Gastrocnemius medialis (tissue), 4 donors: ENCODE results near the gene DIP2C. TPM values are rescaled to one million over a fixed set of nuclear protein-coding genes. Genes with fewer than 3 reads are reported as not detected.

Experiments
- ATAC-seq, 2 donors: fragments of 150-250 bp; one replicate each; pipeline ENCODE4 v1.9.1; 2016
- DNase-seq, 2 donors: peaks; one replicate each; pipeline ENCODE4 v3.0.0-alpha.2; 2019
- H3K27ac ChIP-seq, 4 donors: fragments of 200-600 bp; sonication (generic); 1 replicate in 1 of 4; 2 replicates in 3 of 4; pipeline ENCODE4 v1.5.1; 2016 to 2018; ENCODE audit warnings: mild to moderate bottlenecking in 2 of 4, moderate library complexity in 1 of 4
- H3K27me3 ChIP-seq, 3 donors: fragments of 200-600 bp; sonication (generic) in 2 of 3; 1 replicate in 1 of 3; 2 replicates in 2 of 3; pipeline versions ENCODE4 v1.5.1 to v1.6.0; 2016 to 2019; ENCODE audit warnings: mild to moderate bottlenecking in 1 of 3, moderate library complexity in 1 of 3
- H3K36me3 ChIP-seq, 2 donors: fragments of 200-600 bp; sonication (generic) in 1 of 2; one replicate each; pipeline ENCODE4 v1.5.1; 2017 to 2018
- H3K4me1 ChIP-seq, 2 donors: fragments of 200-600 bp; sonication (generic) in 1 of 2; one replicate each; pipeline ENCODE4 v1.5.1; 2016 to 2017; ENCODE audit warnings: mild to moderate bottlenecking in 2 of 2
- H3K4me3 ChIP-seq, 4 donors: fragments of 200-600 bp; sonication (generic) in 3 of 4; 1 replicate in 1 of 4; 2 replicates in 3 of 4; pipeline ENCODE4 v1.5.1; 2016 to 2019; ENCODE audit warnings: mild to moderate bottlenecking in 2 of 4
- H3K9me3 ChIP-seq, 3 donors: fragments of 200-600 bp; sonication (generic) in 2 of 3; 1 replicate in 1 of 3; 2 replicates in 2 of 3; pipeline ENCODE4 v1.5.1; 2016 to 2019
- CTCF ChIP-seq, 5 experiments: fragments of 450-650 bp in 3 of 5; fragments of 200-600 bp in 2 of 5; sonication (generic) in 2 of 5; IDR thresholded peaks in 4 of 5; conservative IDR thresholded peaks in 1 of 5; 1 replicate in 4 of 5; 2 replicates in 1 of 5; pipeline ENCODE4 v1.5.1; 2016 to 2019; ENCODE audit warnings: antibody characterized with exemption in 5 of 5, mild to moderate bottlenecking in 3 of 5, moderate library complexity in 3 of 5
- POLR2A ChIP-seq, 2 donors: fragments of 450-650 bp; IDR thresholded peaks; one replicate each; pipeline ENCODE4 v1.6.1; 2017; ENCODE audit warnings: antibody characterized with exemption in 2 of 2, mild to moderate bottlenecking in 2 of 2, moderate library complexity in 2 of 2
- in situ Hi-C, 4 donors: fragments of 200-750 bp; cut with MboI; loops; one replicate each; pipeline versions ENCODE4 v1.15.0 to v1.8.0; 2017; ENCODE audit warnings: low sequenced_read_pairs in 4 of 4
- intact Hi-C: fragments of 100-400 bp; cut with DNase I; formaldehyde crosslinking; loops from one replicate; pipeline ENCODE4 v1.15.1; 2023; ENCODE audit warnings: low total_unique reads
- total RNA-seq, 4 donors: library from RNA; depleted of rRNA; stranded (reverse); fragments of >200 nt; gene quantifications; one replicate each; pipeline versions ENCODE4 v1.1.0 to v1.2.3, GENCODE V29; 2016

Gene DIP2C
- total RNA-seq, 4 donors from 2014 or later = 19.1 to 60.0 (median 30.2) TPM

- H3K4me3 ChIP-seq = no peak overlapping the region
- H3K4me1 ChIP-seq = peaks cover 59 to 63% of the 10 kb centered on the region in 2 donors
- ATAC-seq (no peak), DNase-seq (no peak)
- in situ Hi-C loops = no loop called here
- TF ChIP-seq CTCF (IDR thresholded peaks at IDR 0.05 in 4 of 5, conservative IDR thresholded peaks at IDR 0.05 in 1 of 5) = no peak
- TF ChIP-seq POLR2A (IDR thresholded peaks at IDR 0.05) = no peak
- H3K27me3 ChIP-seq = no peaks in the 10 kb centered on the region
- intact Hi-C loops = loop anchor here (2.0 to 10.0 kb wide), 4 partner anchors 37 to 421 kb away; partner anchors contain the start of gene IDI1
- no peaks in the 10 kb centered on the region for H3K9me3 ChIP-seq
- peak overlapping the region; percentile 87 to 92 (median 88) for H3K27ac ChIP-seq
- no peaks in the 10 kb centered on the region for H3K36me3 ChIP-seq
Measured at GRCh38 chr10:623477-624311, 65.8 kb downstream of the DIP2C start.

- ATAC-seq (no peak), DNase-seq (no peak)
- Histone ChIP-seq H3K4me1 (peaks cover 66 to 70% of the 10 kb centered on the region in 2 donors), H3K36me3 (no peaks in the 10 kb centered on the region), H3K27ac (peak overlapping the region; percentile 28 to 92 (median 74)), H3K27me3 (no peaks in the 10 kb centered on the region), H3K9me3 (no peaks in the 10 kb centered on the region), H3K4me3 (no peak overlapping the region)
- intact Hi-C loops (loop anchor here (10.0 kb wide), 2 partner anchors 252 to 422 kb away; partner anchors contain the start of gene IDI1), in situ Hi-C loops (no loop called here)
- TF ChIP-seq POLR2A (IDR thresholded peaks at IDR 0.05) = no peak
- no peak for TF ChIP-seq CTCF (IDR thresholded peaks at IDR 0.05 in 4 of 5, conservative IDR thresholded peaks at IDR 0.05 in 1 of 5)
Measured at GRCh38 chr10:623014-623413, 66.5 kb downstream of the DIP2C start.

DNA sequence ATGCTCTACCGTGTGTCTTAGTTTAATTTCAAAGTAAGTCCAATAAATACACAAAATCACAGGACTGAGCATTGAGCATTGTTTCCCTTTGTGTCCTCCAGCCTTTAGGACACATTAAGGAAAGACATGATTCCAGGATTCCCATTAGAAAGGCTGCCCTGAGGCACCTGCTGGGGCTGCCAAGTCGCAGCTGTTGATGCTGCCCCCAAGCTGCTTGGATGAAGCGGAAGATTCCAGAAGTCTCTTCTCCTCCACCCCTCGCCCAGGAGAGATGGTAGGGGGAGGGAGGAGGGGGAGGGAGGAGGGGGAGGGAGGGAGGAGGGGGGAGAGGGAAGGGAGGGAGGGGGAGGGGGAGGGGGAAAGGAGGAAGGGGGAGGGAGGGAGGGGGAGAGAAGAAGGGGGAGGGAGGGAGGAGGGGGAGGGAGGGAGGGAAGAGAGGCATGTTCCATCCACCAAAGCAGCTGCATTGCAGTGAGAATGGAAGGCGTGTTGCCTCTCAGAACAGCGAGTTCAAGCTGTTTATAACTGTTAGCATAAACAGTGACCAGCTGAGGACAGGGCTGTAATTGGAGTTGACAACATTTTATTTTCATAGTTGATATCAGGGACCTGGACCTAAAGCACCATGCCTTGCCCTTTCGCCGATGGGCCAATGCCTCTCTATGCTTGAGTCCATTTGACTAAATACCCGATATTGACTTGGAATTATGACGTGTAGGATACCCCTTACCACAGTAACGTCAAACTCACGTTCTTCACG lies 67.3 kb downstream of the DIP2C start:
- peak overlapping the region; percentile 28 to 92 (median 74) for H3K27ac ChIP-seq
- in situ Hi-C loops = no loop called here
- no peaks in the 10 kb centered on the region for H3K27me3 ChIP-seq
- no peaks in the 10 kb centered on the region for H3K36me3 ChIP-seq
- TF ChIP-seq POLR2A (IDR thresholded peaks at IDR 0.05) = peak in 1 of 2 donors; percentile 56
- TF ChIP-seq CTCF (IDR thresholded peaks at IDR 0.05 in 4 of 5, conservative IDR thresholded peaks at IDR 0.05 in 1 of 5) = no peak
- ATAC-seq (peak in 1 of 2 donors; percentile 53), DNase-seq (peak; percentile 33 to 68)
- peaks cover 71 to 78% of the 10 kb centered on the region in 2 donors for H3K4me1 ChIP-seq
- intact Hi-C loops = loop anchor here (10.0 kb wide), 2 partner anchors 253 to 423 kb away; partner anchors contain the start of gene IDI1
- H3K9me3 ChIP-seq = no peaks in the 10 kb centered on the region
- H3K4me3 ChIP-seq = no peak overlapping the region

GRCh38 chr10:621513-621912 lies 68.0 kb downstream of the DIP2C start:
- DNase-seq (peak in 1 of 2 donors; percentile 7), ATAC-seq (no peak)
- peaks cover 70 to 83% of the 10 kb centered on the region in 2 donors for H3K4me1 ChIP-seq
- in situ Hi-C loops (no loop called here), intact Hi-C loops (loop anchor here (10.0 kb wide), 2 partner anchors 253 to 423 kb away; partner anchors contain the start of gene IDI1)
- no peak overlapping the region for H3K4me3 ChIP-seq
- no peaks in the 10 kb centered on the region for H3K27me3 ChIP-seq
- TF ChIP-seq POLR2A (IDR thresholded peaks at IDR 0.05) (no peak), CTCF (IDR thresholded peaks at IDR 0.05 in 4 of 5, conservative IDR thresholded peaks at IDR 0.05 in 1 of 5) (no peak)
- no peaks in the 10 kb centered on the region for H3K36me3 ChIP-seq
- peak overlapping the region; percentile 16 to 92 (median 72) for H3K27ac ChIP-seq
- no peaks in the 10 kb centered on the region for H3K9me3 ChIP-seq
